DOHH2 (cell line): ENCODE results near the gene S100A16.

Experiments
- CTCF ChIP-seq: fragments of 200-600 bp; sonication (generic); IDR thresholded peaks from one replicate; pipeline ENCODE4 v1.5.1; 2014; ENCODE audit warnings: antibody characterized with exemption, mild to moderate bottlenecking, low read depth, low read length; ENCODE audit not compliant: poor library complexity, severe bottlenecking
- EZH2phosphoT487 ChIP-seq: fragments of 200-600 bp; sonication (generic); IDR thresholded peaks from 2 replicates; pipeline ENCODE4 v1.6.1; 2017; ENCODE audit warnings: borderline replicate concordance, mild to moderate bottlenecking, antibody characterized with exemption, low read length, moderate library complexity, mixed read lengths

- TF ChIP-seq CTCF (no peak), EZH2phosphoT487 (no peak)
These were observed 6.2 kb upstream of the S100A16 start for GRCh38 chr1:153619171-153619570.
